Osteoblast (primary cell): Measurements from ENCODE around the gene RBM44. TPM values are rescaled to one million over a fixed set of nuclear protein-coding genes. Genes with fewer than 3 reads are reported as not detected.
"Not testable (repeated sequence)": the region's sequence is repeated elsewhere in the genome, so short reads cannot be mapped to it uniquely, and the experiment has no call there.

Source experiments
- DNase-seq: peaks from one replicate; pipeline ENCODE4 v3.0.0; 2011; ENCODE audit warnings: low spot score, mixed read lengths; ENCODE audit not compliant: insufficient read length; ENCODE audit errors: missing footprints
- H2AFZ ChIP-seq: 2 replicates; pipeline ENCODE4 v1.6.0; 2011; ENCODE audit warnings: mild to moderate bottlenecking, low read length
- H3K27ac ChIP-seq: 2 replicates; pipeline ENCODE4 v1.5.1; 2011; ENCODE audit warnings: mild to moderate bottlenecking, low read depth, low read length, moderate library complexity
- H3K27me3 ChIP-seq: 2 replicates; pipeline ENCODE4 v1.6.0; 2012; ENCODE audit warnings: mild to moderate bottlenecking, control low read depth, inconsistent platforms, low read length, moderate library complexity; ENCODE audit not compliant: insufficient read depth
- H3K36me3 ChIP-seq: 2 replicates; pipeline ENCODE4 v1.5.1; 2011; ENCODE audit warnings: mild to moderate bottlenecking, low read length, control low read depth, moderate library complexity; ENCODE audit not compliant: insufficient read depth
- H3K4me1 ChIP-seq: 2 replicates; pipeline ENCODE4 v1.5.1; 2011; ENCODE audit warnings: mild to moderate bottlenecking, low read length, control low read depth, moderate library complexity; ENCODE audit not compliant: insufficient read depth
- H3K4me2 ChIP-seq: 2 replicates; pipeline ENCODE4 v1.6.0; 2011; ENCODE audit warnings: mild to moderate bottlenecking, low read length; ENCODE audit not compliant: insufficient read depth
- H3K4me3 ChIP-seq: fragments of 200-600 bp; sonication (generic); 3 replicates; pipeline ENCODE4 v1.5.1; 2012; ENCODE audit warnings: mild to moderate bottlenecking, low read length, inconsistent platforms; ENCODE audit not compliant: insufficient read depth
- H3K79me2 ChIP-seq: 2 replicates; pipeline ENCODE4 v1.6.0; 2012; ENCODE audit warnings: mild to moderate bottlenecking, low read length, control low read depth, inconsistent platforms; ENCODE audit not compliant: insufficient read depth
- H3K9me3 ChIP-seq: 2 replicates; pipeline ENCODE4 v1.5.1; 2011; ENCODE audit warnings: low read depth, low read length, control low read depth
- H4K20me1 ChIP-seq: 2 replicates; pipeline ENCODE4 v1.6.0; 2012; ENCODE audit warnings: mild to moderate bottlenecking, low read length, control low read depth; ENCODE audit not compliant: insufficient read depth
- CTCF ChIP-seq: IDR thresholded peaks from 2 replicates; pipeline ENCODE4 v1.5.1; 2011; ENCODE audit warnings: mild to moderate bottlenecking, low read depth, low read length, moderate library complexity; ENCODE audit errors: extremely low read depth
- total RNA-seq: library from RNA; depleted of rRNA; stranded (reverse); fragments of >200 nt; gene quantifications from 2 replicates; pipeline ENCODE4 v1.2.3, GENCODE V29; 2012

The RBM44 gene
- 0.59 and 0.72 TPM in 2 replicates for total RNA-seq

GRCh38 chr2:237798236-237799059 is at the start of gene RBM44:
TSS of gene RBM44 (plus strand) at chr2:237798779. CDS start at chr2:237813610, 14,831 bp downstream.
- DNase-seq: no peak
- Histone ChIP-seq H3K27me3 (no peaks in the 10 kb centered on the region), H3K9me3 (no peaks in the 10 kb centered on the region), H3K36me3 (no peaks in the 10 kb centered on the region), H3K4me1 (no peaks in the 10 kb centered on the region), H2AFZ (no peak within 1 kb of the TSS), H3K4me2 (no peak within 1 kb of the TSS), H3K79me2 (no peaks in the 10 kb centered on the region), H3K27ac (no peak within 1 kb of the TSS), H4K20me1 (no peaks in the 10 kb centered on the region), H3K4me3 (no peak within 1 kb of the TSS)
- no peak for TF ChIP-seq CTCF

GRCh38 chr2:237749002-237749401 is 49.6 kb upstream of the RBM44 start:
- peaks cover 21% of the 10 kb centered on the region for H3K79me2 ChIP-seq
- no peak overlapping the region for H3K27ac ChIP-seq
- peaks cover 21% of the 10 kb centered on the region for H3K36me3 ChIP-seq
- DNase-seq: no peak
- H3K9me3 ChIP-seq: no peaks in the 10 kb centered on the region
- peaks cover 8% of the 10 kb centered on the region for H4K20me1 ChIP-seq
- H3K4me1 ChIP-seq: peaks cover 4% of the 10 kb centered on the region
- no peak overlapping the region for H3K4me3 ChIP-seq
- H3K27me3 ChIP-seq: no peaks in the 10 kb centered on the region
- no peak overlapping the region for H3K4me2 ChIP-seq
- H2AFZ ChIP-seq: no peak overlapping the region
- TF ChIP-seq CTCF: no peak

- no peak for TF ChIP-seq CTCF
- Histone ChIP-seq H3K79me2 (peaks cover 17% of the 10 kb centered on the region), H3K27ac (no peak overlapping the region), H2AFZ (no peak overlapping the region), H3K4me2 (no peak overlapping the region), H4K20me1 (no peaks in the 10 kb centered on the region), H3K27me3 (no peaks in the 10 kb centered on the region), H3K9me3 (no peaks in the 10 kb centered on the region), H3K4me3 (no peak overlapping the region), H3K36me3 (peaks cover 26% of the 10 kb centered on the region), H3K4me1 (no peaks in the 10 kb centered on the region)
- DNase-seq: no peak
Measured at GRCh38 chr2:237749961-237750360, 48.6 kb upstream of the RBM44 start.

- H3K27ac ChIP-seq, H3K4me3 ChIP-seq, DNase-seq, H4K20me1 ChIP-seq, H3K4me1 ChIP-seq, H2AFZ ChIP-seq, H3K9me3 ChIP-seq, H3K27me3 ChIP-seq, H3K4me2 ChIP-seq: not testable (repeated sequence)
- Histone ChIP-seq H3K79me2 (peaks cover 14% of the 10 kb centered on the region), H3K36me3 (peaks cover 26% of the 10 kb centered on the region)
Measured at GRCh38 chr2:237750441-237750840, 48.1 kb upstream of the RBM44 start.
